CD4-positive, alpha-beta T cell treated with Interleukin-21 for 1 hour (primary cell): Measurements from ENCODE around the gene EFCC1.

Experiments used
- DNase-seq: peaks from one replicate; pipeline ENCODE4 v3.0.0-alpha.2; 2020

The EFCC1 gene

GRCh38 chr3:129001101-129001805, at the start of gene EFCC1:
Gene EFCC1, plus strand, starts transcription at chr3:129001304. Its CDS starts 325 bp downstream, at chr3:129001629.
- DNase-seq: no peak

- no peak for DNase-seq
Measured at GRCh38 chr3:128956440-128956839, 44.7 kb upstream of the EFCC1 start.

GRCh38 chr3:128965280-128965679, 35.8 kb upstream of the EFCC1 start:
- DNase-seq: no peak

- DNase-seq: no peak
Measured at GRCh38 chr3:128965818-128966217, 35.3 kb upstream of the EFCC1 start.

GRCh38 chr3:128967748-128968355, 33.3 kb upstream of the EFCC1 start:
- DNase-seq: no peak

- peak; percentile 69 for DNase-seq
Measured at GRCh38 chr3:128969993-128970739, 30.9 kb upstream of the EFCC1 start.

GRCh38 chr3:128970740-128971047, 30.4 kb upstream of the EFCC1 start:
- DNase-seq: no peak

- no peak for DNase-seq
Measured at GRCh38 chr3:128971421-128972100, 29.5 kb upstream of the EFCC1 start.

GRCh38 chr3:128973988-128974564, 27.0 kb upstream of the EFCC1 start:
- no peak for DNase-seq

- DNase-seq: no peak
Measured at GRCh38 chr3:128975276-128975675, 25.8 kb upstream of the EFCC1 start.

GRCh38 chr3:128983293-128984069, 17.6 kb upstream of the EFCC1 start:
- DNase-seq: no peak

- no peak for DNase-seq
Measured at GRCh38 chr3:128984596-128984995, 16.5 kb upstream of the EFCC1 start.

GRCh38 chr3:128987302-128988100, 13.6 kb upstream of the EFCC1 start:
- DNase-seq: no peak

- no peak for DNase-seq
Measured at GRCh38 chr3:128988286-128988685, 12.8 kb upstream of the EFCC1 start.

GRCh38 chr3:128991355-128991895, 9.7 kb upstream of the EFCC1 start:
- DNase-seq: no peak

GRCh38 chr3:128992926-128993460, 8.1 kb upstream of the EFCC1 start:
- DNase-seq: no peak

GRCh38 chr3:128993461-128994172, 7.5 kb upstream of the EFCC1 start, which contains the start of gene CFAP92:
Gene CFAP92, minus strand, starts transcription at chr3:128994076. Its CDS starts 772 bp downstream, at chr3:128993304.
- peak; percentile 93 for DNase-seq

GRCh38 chr3:128994173-128994512, 7.0 kb upstream of the EFCC1 start:
- no peak for DNase-seq

GRCh38 chr3:128994581-128995546, 6.2 kb upstream of the EFCC1 start:
- DNase-seq: no peak
